LNCAP (cell line): Measurements from ENCODE around the gene CBR3.

Experiments
- CTCF ChIP-seq: fragments of 450-650 bp; IDR thresholded peaks from 2 replicates; pipeline ENCODE4 v1.5.1; 2017; ENCODE audit warnings: mild to moderate bottlenecking

The CBR3 gene

DNA sequence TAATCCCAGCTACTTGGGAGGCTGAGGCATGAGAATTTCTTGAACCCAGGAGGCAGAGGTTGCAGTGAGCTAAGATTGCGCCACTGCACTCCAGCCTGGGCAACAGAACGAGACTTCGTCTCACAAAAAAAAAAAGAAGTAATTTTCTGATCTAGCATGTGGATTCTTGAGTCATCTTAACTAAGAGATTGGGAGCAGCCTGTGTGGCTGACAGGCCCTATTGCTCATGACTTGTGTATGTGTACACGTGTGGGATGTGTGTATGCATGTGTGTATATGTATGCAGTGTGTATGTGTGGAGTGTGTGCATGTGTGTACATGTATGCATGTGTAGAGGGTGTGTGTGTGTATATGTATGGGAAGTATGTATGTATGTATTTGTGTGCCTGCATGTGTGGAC lies 51.2 kb downstream of the CBR3 start:
- TF ChIP-seq CTCF, result no peak

GRCh38 chr21:36186506-36187399 lies 51.9 kb downstream of the CBR3 start:
- TF ChIP-seq CTCF, result no peak

DNA sequence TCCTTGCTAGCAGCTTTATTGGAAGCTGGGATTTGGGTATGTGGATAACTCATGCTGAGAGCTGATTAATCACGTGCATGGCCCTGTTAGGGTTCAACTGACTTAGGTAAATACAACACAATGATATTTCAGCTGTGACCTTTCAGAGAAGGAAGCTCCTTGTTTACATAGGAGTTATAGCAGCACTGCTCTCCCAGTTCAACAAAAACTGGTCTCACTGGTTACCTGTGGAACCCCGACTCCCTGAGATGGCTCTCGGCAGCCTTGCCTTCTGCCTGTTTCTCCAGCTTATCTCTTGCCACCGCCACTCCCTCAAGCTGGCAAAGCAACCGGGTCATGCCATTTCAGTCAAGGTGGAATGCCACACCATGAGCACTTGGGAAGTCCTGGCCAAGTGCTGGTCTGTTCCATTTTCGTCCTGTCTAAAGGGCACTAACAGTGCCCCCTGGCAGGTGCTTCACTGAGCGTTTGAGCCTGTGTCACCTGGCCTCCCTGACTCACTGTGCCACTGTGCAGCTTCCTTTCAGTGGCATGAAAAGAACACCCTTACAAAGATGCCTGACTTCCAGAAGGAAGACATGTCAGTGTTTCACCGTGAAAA lies 53.3 kb downstream of the CBR3 start:
- no peak; the same call in 1 of the 2 replicates for TF ChIP-seq CTCF

DNA sequence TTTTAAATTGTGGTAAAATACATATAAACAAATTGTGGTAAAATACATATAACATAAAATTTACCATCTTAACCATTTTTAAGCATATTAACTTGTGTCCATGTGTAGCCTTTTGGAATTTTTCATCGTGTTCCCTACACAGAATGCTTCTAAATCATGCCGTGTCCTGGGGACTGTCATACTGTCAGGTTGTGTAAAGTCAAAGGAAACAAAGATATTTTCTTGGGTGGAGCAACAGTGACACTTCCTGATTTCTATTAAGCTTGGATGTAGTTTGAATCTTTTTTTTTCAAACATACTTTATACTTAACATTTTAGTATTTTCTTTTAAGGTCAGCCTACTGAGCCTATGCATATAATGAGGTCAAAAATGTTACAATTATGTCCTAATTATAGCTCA lies 54.1 kb downstream of the CBR3 start:
- TF ChIP-seq CTCF, result no peak

DNA sequence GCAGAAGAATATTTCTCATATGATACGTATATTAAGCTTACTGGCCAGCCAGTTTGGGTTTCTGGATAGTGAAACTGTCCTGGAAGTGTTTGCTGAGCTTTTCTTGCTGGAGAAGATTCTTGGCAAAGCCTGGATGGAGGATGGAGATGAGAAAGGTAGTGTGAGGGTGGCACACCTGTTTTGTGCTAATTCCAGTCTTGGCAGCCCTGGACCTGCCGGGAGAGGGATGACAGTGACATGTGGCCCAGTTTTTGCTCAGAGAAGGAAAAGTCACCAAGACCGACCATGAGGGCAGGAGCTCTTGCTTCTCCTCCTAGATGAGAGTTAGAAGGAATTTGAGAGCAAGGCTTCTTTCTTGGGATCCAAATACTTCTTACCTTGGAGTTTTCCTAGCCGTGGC lies 55.9 kb downstream of the CBR3 start:
- TF ChIP-seq CTCF, result no peak

DNA sequence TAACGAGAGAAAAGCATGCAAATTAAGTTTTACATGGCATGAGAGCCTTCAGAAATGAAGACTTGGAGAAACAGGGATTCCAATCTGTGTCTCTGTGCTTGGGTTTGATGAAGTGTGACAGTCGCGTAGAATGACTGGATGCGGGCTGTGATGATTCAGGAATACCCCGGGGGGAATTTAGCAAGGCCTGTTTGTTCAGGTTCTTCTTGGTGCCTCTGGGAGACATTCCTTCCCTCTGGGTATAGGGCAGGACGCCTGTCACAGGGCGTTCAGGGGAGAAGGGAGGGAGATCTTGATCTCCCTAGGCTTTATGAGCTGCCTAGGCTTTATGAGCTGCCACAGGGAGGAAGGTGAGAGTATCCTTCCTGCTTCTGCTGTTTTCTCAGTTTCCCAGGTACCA lies 58.3 kb downstream of the CBR3 start:
- TF ChIP-seq CTCF, result no peak

DNA sequence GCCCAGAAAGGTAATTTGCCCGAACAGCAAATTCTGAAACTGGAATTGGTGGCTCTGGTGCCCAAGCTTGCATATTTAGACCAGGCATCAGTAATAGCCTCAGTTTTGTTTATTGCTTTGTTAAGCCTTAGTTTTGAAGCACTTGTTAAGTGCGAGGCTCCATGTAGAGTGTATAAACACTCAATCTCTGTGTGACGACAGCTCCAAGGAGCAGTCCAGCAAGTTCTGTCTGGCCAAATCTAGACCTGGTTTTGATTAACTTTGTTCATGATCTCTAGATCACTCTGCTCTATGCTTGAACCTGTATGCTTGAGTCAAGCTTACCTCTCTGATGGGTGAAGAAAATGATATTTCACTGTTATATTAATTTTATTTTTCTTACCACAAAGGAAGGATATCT lies 59.1 kb downstream of the CBR3 start:
- TF ChIP-seq CTCF, result no peak
